ENCODE data around the gene SCAI.

DNA sequence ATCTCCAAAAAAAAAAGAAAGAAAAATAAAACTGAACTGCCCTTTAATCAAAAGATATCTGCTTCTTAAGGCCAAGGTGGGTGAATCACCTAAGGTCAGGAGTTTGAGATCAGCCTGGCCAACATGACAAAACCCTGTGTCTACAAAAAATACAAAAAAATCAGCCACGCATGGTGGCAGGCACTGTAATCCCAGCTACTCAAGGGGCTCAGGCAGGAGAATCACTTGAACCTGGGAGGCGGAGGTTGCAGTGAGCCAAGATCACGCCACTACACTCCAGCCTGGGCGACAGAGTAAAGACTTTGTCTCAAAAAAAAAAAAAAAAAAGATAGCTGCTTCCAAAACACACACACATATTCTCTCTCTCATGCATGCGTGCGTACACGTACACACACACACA, 17.8 kb downstream of the SCAI start:
- TF ChIP-seq, protein P1, sequence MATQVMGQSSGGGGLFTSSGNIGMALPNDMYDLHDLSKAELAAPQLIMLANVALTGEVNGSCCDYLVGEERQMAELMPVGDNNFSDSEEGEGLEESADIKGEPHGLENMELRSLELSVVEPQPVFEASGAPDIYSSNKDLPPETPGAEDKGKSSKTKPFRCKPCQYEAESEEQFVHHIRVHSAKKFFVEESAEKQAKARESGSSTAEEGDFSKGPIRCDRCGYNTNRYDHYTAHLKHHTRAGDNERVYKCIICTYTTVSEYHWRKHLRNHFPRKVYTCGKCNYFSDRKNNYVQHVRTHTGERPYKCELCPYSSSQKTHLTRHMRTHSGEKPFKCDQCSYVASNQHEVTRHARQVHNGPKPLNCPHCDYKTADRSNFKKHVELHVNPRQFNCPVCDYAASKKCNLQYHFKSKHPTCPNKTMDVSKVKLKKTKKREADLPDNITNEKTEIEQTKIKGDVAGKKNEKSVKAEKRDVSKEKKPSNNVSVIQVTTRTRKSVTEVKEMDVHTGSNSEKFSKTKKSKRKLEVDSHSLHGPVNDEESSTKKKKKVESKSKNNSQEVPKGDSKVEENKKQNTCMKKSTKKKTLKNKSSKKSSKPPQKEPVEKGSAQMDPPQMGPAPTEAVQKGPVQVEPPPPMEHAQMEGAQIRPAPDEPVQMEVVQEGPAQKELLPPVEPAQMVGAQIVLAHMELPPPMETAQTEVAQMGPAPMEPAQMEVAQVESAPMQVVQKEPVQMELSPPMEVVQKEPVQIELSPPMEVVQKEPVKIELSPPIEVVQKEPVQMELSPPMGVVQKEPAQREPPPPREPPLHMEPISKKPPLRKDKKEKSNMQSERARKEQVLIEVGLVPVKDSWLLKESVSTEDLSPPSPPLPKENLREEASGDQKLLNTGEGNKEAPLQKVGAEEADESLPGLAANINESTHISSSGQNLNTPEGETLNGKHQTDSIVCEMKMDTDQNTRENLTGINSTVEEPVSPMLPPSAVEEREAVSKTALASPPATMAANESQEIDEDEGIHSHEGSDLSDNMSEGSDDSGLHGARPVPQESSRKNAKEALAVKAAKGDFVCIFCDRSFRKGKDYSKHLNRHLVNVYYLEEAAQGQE (IDR thresholded peaks at IDR 0.05; ENCODE audit: insufficient read depth in 1 of 2, low read depth in 2 of 2, low read length in 2 of 2), result no peak
- TF ChIP-seq POLR2AphosphoS5 (IDR thresholded peaks at IDR 0.05; ENCODE audit: low read depth, low read length) (no peak), SIN3A (IDR thresholded peaks at IDR 0.05; ENCODE audit: borderline replicate concordance, insufficient read depth, low read length) (no peak)
